Body of pancreas (tissue), 4 donors: ENCODE measurements around the gene SLAMF6.

Source experiments
- POLR2A ChIP-seq, 3 donors: fragments of 450-650 bp; IDR thresholded peaks; one replicate each; pipeline ENCODE4 v1.6.1; 2016; ENCODE audit warnings: antibody characterized with exemption in 3 of 3, mild to moderate bottlenecking in 2 of 3
- TF ChIP-seq, protein P1 (sequence below), 7 experiments: fragments of 450-650 bp in 4 of 7; fragments of 200-600 bp in 3 of 7; sonication (generic) in 3 of 7; IDR thresholded peaks; one replicate each; pipeline ENCODE4 v1.5.1; 2016 to 2019; ENCODE audit warnings: antibody characterized with exemption in 7 of 7

DNA sequence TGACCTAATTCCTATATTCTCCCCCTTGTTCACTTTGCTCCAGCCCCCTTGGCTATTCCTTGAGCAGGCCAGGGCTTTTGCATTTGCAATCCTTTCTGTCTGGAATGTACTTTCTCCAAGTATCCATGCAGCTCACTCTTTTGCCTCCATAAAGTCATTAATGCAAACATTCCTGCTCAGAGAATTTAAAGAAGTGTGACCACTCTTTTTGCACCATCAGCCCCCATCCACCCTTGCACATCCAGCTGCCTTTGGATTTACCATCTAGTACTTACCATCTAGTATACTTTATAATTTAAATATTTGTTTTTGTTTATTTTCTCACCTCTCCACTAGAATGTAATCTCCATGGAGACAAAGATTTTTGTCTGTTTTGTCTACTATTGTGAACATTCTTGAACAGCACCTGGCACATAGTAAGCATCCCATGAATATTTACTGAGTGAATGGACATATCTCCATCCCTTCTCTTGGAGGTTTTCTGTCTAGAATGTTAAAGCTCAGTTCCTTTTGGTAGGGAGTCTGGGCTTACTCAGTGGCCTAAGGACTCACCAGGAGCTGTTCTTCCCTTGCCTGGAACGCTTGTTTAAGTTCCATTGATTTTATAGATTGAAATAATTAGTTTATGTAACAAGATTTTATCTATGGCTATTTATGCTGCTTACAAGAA, 22.6 kb downstream of the SLAMF6 start:
- no peak for TF ChIP-seq POLR2A (IDR thresholded peaks at IDR 0.05)
- TF ChIP-seq, protein P1, sequence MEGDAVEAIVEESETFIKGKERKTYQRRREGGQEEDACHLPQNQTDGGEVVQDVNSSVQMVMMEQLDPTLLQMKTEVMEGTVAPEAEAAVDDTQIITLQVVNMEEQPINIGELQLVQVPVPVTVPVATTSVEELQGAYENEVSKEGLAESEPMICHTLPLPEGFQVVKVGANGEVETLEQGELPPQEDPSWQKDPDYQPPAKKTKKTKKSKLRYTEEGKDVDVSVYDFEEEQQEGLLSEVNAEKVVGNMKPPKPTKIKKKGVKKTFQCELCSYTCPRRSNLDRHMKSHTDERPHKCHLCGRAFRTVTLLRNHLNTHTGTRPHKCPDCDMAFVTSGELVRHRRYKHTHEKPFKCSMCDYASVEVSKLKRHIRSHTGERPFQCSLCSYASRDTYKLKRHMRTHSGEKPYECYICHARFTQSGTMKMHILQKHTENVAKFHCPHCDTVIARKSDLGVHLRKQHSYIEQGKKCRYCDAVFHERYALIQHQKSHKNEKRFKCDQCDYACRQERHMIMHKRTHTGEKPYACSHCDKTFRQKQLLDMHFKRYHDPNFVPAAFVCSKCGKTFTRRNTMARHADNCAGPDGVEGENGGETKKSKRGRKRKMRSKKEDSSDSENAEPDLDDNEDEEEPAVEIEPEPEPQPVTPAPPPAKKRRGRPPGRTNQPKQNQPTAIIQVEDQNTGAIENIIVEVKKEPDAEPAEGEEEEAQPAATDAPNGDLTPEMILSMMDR (IDR thresholded peaks at IDR 0.05): no peak
